Measurements from ENCODE around the gene NLRP3.
"Not testable (repeated sequence)": the region's sequence is repeated elsewhere in the genome, so short reads cannot be mapped to it uniquely, and the experiment has no call there.

Gene NLRP3

GRCh38 chr1:247415423-247416361 lies at the start of gene NLRP3:
Gene NLRP3 (plus strand): TSS chr1:247416173. CDS start chr1:247418801, 2,628 bp downstream.
- DNase-seq = no peak

- DNase-seq = not testable (repeated sequence)
Measured at GRCh38 chr1:247366345-247366744, 49.6 kb upstream of the NLRP3 start.

GRCh38 chr1:247366926-247367645 lies 48.9 kb upstream of the NLRP3 start:
- no peak for DNase-seq

GRCh38 chr1:247367786-247368422 lies 48.1 kb upstream of the NLRP3 start:
- DNase-seq = no peak

GRCh38 chr1:247368490-247369145 lies 47.4 kb upstream of the NLRP3 start:
- no peak for DNase-seq

- DNase-seq = no peak
Measured at GRCh38 chr1:247370786-247371732, 44.9 kb upstream of the NLRP3 start.

GRCh38 chr1:247371801-247372259 lies 44.1 kb upstream of the NLRP3 start:
- DNase-seq = no peak

GRCh38 chr1:247373721-247374141 lies 42.2 kb upstream of the NLRP3 start:
- DNase-seq = no peak

GRCh38 chr1:247374651-247375334 lies 41.2 kb upstream of the NLRP3 start:
- not testable (repeated sequence) for DNase-seq

- DNase-seq = no peak
Measured at GRCh38 chr1:247375747-247376146, 40.2 kb upstream of the NLRP3 start.

- DNase-seq = no peak
Measured at GRCh38 chr1:247376659-247377058, 39.3 kb upstream of the NLRP3 start.

- not testable (repeated sequence) for DNase-seq
Measured at GRCh38 chr1:247377656-247378055, 38.3 kb upstream of the NLRP3 start.

GRCh38 chr1:247378334-247379073 lies 37.5 kb upstream of the NLRP3 start:
- peak; percentile 61 for DNase-seq

GRCh38 chr1:247385283-247385682 lies 30.7 kb upstream of the NLRP3 start:
- no peak for DNase-seq

- DNase-seq = no peak
Measured at GRCh38 chr1:247386217-247386616, 29.8 kb upstream of the NLRP3 start.

GRCh38 chr1:247386687-247387086 lies 29.3 kb upstream of the NLRP3 start:
- DNase-seq = no peak

- no peak for DNase-seq
Measured at GRCh38 chr1:247387096-247387495, 28.9 kb upstream of the NLRP3 start.

GRCh38 chr1:247387565-247387964 lies 28.4 kb upstream of the NLRP3 start:
- no peak for DNase-seq

GRCh38 chr1:247390116-247390791 lies 25.7 kb upstream of the NLRP3 start:
- no peak for DNase-seq

- no peak for DNase-seq
Measured at GRCh38 chr1:247390996-247391395, 25.0 kb upstream of the NLRP3 start.

All from DMS 273 treated with DMSO at 0.1 percent for 48 hours (cell line).